Lower lobe of right lung (tissue), 2 donors: Measurements from ENCODE around the gene CELSR2. TPM values are rescaled to one million over a fixed set of nuclear protein-coding genes. Genes with fewer than 3 reads are reported as not detected.

Source experiments
- ATAC-seq, 2 donors: fragments of 200-7000 bp; cut with Tn5 transposase; one replicate each; pipeline ENCODE4 v1.9.1; 2020 to 2022; ENCODE audit warnings: mild to moderate bottlenecking in 2 of 2, moderate library complexity in 2 of 2
- DNase-seq: peaks from one replicate; pipeline ENCODE4 v3.0.0-alpha.2; 2020
- H3K27ac ChIP-seq: fragments of 200-600 bp; one replicate; pipeline ENCODE4 v1.8.0; 2022
- H3K27me3 ChIP-seq: fragments of 200-600 bp; one replicate; pipeline ENCODE4 v1.8.0; 2022; ENCODE audit warnings: low read depth
- H3K36me3 ChIP-seq: fragments of 200-600 bp; one replicate; pipeline ENCODE4 v1.8.0; 2022; ENCODE audit warnings: mild to moderate bottlenecking
- H3K4me1 ChIP-seq: fragments of 200-600 bp; one replicate; pipeline ENCODE4 v1.8.0; 2022
- H3K4me3 ChIP-seq: fragments of 200-600 bp; one replicate; pipeline ENCODE4 v1.8.0; 2022; ENCODE audit warnings: mild to moderate bottlenecking
- H3K9me3 ChIP-seq: fragments of 200-600 bp; one replicate; pipeline ENCODE4 v1.8.0; 2022
- CTCF ChIP-seq: fragments of 200-600 bp; IDR thresholded peaks from one replicate; pipeline ENCODE4 v1.8.0; 2022; ENCODE audit warnings: antibody characterized with exemption, mild to moderate bottlenecking
- intact Hi-C: fragments of 100-400 bp; cut with DNase I; formaldehyde crosslinking; loops from one replicate; pipeline ENCODE4 v1.11.0; 2022
- total RNA-seq: library from RNA; stranded (reverse); fragmentation: NEBNext Ultra II Directional; extraction: Animal tissue kit (Norgen Biotek cat#: 25700); gene quantifications from one replicate; pipeline ENCODE4 v1.2.1, GENCODE V29; 2021
- donor health status: DM: no; HTN: yes; CAD: no; lungs with severe emphysema.

The CELSR2 gene
- total RNA-seq, 1 donor from 2014 or later: 7.2 TPM

DNA sequence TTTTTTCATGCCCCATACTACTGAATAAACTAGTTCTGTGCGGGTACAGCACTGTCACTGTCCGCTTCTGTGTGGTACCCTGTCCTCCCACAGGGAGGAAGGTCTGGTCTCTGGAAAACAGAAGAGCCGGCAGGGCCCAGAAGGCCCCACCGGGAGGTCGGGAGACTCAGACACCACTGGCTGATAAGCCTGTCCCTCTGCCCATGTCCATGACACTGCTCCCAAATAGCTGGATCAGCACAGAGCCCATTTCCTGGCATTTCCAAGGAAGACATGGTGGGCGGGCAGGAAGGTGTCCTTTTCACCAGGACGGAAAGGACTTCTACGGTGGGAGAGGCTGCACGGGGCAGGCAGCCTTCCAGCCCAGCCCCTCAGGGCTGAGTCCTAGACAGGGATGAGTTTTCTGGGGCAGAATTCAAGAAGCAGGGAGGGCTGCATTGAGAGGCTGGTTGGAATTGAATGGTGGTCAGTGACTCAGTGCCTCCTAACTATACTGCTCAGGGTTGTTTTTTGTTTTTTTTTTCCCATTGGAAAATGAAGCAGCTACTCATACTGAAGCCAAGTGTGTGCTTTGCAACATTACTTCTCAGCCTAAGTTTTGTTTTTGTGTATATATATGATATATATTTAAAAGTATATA is 26.5 kb downstream of the CELSR2 start:
- TF ChIP-seq CTCF: no peak
- Histone ChIP-seq H3K9me3 (no peaks in the 10 kb centered on the region), H3K27ac (peak overlapping the region; percentile 73), H3K4me3 (peak overlapping the region; percentile 45), H3K27me3 (no peaks in the 10 kb centered on the region), H3K4me1 (peaks cover 31% of the 10 kb centered on the region), H3K36me3 (no peaks in the 10 kb centered on the region)
- ATAC-seq: no peak
- peak; percentile 28 for DNase-seq
- intact Hi-C loops: loop anchor here (10.0 kb wide), 1 partner anchor 129 kb away; no protein-coding TSS in a partner anchor

DNA sequence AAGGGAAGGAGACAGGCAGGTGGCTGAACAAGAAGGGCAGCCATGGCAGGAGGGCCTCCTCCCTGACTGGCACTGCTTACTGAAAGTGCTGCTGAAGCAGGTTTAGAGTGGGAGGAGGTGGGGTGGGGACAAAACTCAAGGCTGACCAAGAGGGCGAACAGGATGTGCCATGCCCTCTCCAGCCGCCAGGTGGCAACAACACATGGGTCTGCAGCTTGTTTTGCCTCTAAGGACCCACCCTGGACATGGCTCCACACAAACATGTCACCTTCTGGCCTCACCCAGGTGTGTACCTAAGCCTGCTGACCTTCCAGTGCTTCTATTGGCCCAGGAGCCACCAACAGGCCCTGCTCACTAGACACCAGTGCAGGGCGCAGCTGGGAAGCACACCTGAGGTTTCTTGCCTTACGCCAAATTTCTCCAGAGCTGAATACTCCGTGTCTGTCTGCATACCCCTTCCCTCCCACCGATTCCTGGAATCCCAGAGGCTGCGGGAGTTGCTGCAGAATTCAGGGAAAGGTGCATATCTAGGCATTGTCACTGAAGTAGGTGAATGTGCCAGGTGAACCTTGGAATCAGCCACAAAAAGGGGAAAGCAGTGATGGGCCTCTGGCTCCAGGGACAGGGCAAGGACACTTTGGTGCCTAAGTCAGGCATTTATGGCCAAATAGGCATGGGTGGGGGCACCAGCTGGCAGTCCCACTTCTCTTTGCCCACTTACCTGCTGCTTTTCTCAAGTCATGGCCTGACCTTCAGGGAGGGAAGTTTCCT is 28.3 kb downstream of the CELSR2 start:
- TF ChIP-seq CTCF: peak; percentile 90
- DNase-seq: peak; percentile 91
- Histone ChIP-seq H3K36me3 (no peaks in the 10 kb centered on the region), H3K9me3 (no peaks in the 10 kb centered on the region), H3K4me3 (no peak overlapping the region), H3K27me3 (no peaks in the 10 kb centered on the region), H3K27ac (peak overlapping the region; percentile 73), H3K4me1 (peaks cover 45% of the 10 kb centered on the region)
- intact Hi-C loops: loop anchor here (10.0 kb wide), 1 partner anchor 127 kb away; no protein-coding TSS in a partner anchor
- peak; percentile 79 to 87 for ATAC-seq

GRCh38 chr1:109279615-109280278 is 30.4 kb downstream of the CELSR2 start:
- no peak overlapping the region for H3K27ac ChIP-seq
- intact Hi-C loops: loop anchor here (10.0 kb wide), 1 partner anchor 125 kb away; no protein-coding TSS in a partner anchor
- H3K4me3 ChIP-seq: no peak overlapping the region
- no peaks in the 10 kb centered on the region for H3K36me3 ChIP-seq
- no peak for TF ChIP-seq CTCF
- DNase-seq (no peak), ATAC-seq (no peak)
- H3K4me1 ChIP-seq: peaks cover 54% of the 10 kb centered on the region
- H3K27me3 ChIP-seq: no peaks in the 10 kb centered on the region
- no peaks in the 10 kb centered on the region for H3K9me3 ChIP-seq

GRCh38 chr1:109280862-109281261 is 31.5 kb downstream of the CELSR2 start:
- Histone ChIP-seq H3K36me3 (no peaks in the 10 kb centered on the region), H3K4me1 (peaks cover 44% of the 10 kb centered on the region), H3K27me3 (no peaks in the 10 kb centered on the region), H3K9me3 (no peaks in the 10 kb centered on the region), H3K27ac (no peak overlapping the region), H3K4me3 (no peak overlapping the region)
- ATAC-seq (no peak), DNase-seq (no peak)
- no peak for TF ChIP-seq CTCF
- intact Hi-C loops: no loop called here

DNA sequence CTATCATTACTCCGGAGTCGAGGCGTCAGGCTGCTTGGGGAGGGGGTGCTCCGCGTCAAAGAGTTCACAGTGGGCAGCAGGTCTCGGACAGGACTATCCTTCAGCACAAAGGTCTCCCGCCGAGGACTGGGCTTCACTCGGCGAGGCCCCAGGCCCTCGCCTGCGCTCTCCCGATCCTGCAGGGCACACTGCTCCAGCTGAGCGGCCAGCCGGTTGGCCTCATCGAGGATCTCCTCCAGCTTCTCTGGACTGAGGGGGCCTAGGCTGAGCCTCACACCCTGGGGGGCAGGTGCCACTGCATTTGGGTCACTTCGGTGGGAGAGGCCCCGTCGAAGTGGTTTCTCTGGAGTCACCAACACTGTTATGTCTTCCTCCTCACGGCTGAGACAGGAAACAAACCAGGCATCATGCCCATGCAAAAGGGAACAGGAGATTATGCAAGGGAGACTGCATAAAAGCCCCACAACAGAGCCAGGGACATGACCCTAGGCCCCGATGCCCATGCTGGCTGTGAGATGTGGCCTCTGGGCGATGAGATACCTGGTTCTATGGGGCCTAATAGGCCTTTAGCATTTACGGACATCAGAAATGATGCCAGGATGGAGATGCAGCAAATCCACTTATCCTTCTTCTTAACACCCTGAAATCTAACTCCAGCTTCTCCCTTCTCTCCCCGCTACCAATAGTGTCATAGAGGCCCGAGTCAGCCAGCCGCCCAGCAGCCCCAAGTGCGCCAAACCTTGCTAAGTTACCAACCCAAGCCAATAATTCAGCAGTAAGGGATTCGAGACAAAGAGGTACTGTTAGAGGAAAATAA is 32.5 kb downstream of the CELSR2 start:
- ATAC-seq: no peak
- intact Hi-C loops: no loop called here
- no peaks in the 10 kb centered on the region for H3K9me3 ChIP-seq
- peak overlapping the region; percentile 77 for H3K4me3 ChIP-seq
- peak overlapping the region; percentile 64 for H3K27ac ChIP-seq
- H3K36me3 ChIP-seq: no peaks in the 10 kb centered on the region
- peaks cover 38% of the 10 kb centered on the region for H3K4me1 ChIP-seq
- DNase-seq: no peak
- no peak for TF ChIP-seq CTCF
- H3K27me3 ChIP-seq: no peaks in the 10 kb centered on the region
